Fibroblast of lung (primary cell): ENCODE data around the gene FPGS.

Experiments used
- EZH2 ChIP-seq: IDR thresholded peaks from 2 replicates; pipeline ENCODE4 v1.5.1; 2012; ENCODE audit warnings: low read length, control low read depth, mild to moderate bottlenecking; ENCODE audit errors: missing control alignments
- TF ChIP-seq, protein P1 (sequence below), 2 donors: IDR thresholded peaks in 1 of 2; conservative IDR thresholded peaks in 1 of 2; 1 replicate in 1 of 2; 2 replicates in 1 of 2; pipeline ENCODE4 v1.5.1; 2011 to 2012; ENCODE audit warnings: low read length in 2 of 2, control low read depth in 1 of 2, inconsistent platforms in 1 of 2, low read depth in 1 of 2, mild to moderate bottlenecking in 1 of 2

DNA sequence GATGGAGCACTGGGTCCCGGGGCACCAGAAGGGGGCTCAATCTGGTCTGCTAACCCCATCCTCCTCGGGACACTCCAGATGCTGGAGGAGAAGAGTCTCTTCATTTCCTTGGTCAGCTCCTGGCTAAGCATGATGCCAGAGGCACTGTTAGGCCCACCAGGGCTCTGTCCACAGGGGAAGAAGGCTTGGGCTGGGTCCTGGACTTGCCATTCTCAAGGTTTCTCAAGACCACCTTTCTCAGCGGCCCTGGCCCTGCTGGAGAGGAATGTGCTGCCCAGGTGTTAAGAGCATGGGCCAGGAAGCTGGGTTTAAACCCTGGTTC is 32.1 kb upstream of the FPGS start:
- no peak for TF ChIP-seq EZH2
- TF ChIP-seq, protein P1, sequence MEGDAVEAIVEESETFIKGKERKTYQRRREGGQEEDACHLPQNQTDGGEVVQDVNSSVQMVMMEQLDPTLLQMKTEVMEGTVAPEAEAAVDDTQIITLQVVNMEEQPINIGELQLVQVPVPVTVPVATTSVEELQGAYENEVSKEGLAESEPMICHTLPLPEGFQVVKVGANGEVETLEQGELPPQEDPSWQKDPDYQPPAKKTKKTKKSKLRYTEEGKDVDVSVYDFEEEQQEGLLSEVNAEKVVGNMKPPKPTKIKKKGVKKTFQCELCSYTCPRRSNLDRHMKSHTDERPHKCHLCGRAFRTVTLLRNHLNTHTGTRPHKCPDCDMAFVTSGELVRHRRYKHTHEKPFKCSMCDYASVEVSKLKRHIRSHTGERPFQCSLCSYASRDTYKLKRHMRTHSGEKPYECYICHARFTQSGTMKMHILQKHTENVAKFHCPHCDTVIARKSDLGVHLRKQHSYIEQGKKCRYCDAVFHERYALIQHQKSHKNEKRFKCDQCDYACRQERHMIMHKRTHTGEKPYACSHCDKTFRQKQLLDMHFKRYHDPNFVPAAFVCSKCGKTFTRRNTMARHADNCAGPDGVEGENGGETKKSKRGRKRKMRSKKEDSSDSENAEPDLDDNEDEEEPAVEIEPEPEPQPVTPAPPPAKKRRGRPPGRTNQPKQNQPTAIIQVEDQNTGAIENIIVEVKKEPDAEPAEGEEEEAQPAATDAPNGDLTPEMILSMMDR (conservative IDR thresholded peaks at IDR 0.05 in 1 of 2, IDR thresholded peaks at IDR 0.05 in 1 of 2; ENCODE audit: low read depth in 1 of 2, low read length in 2 of 2), result no peak
